Right lobe of liver (tissue), 6 donors: ENCODE measurements around the gene MAST1. TPM values are rescaled to one million over a fixed set of nuclear protein-coding genes. Genes with fewer than 3 reads are reported as not detected.
"Not testable (repeated sequence)": the region's sequence is repeated elsewhere in the genome, so short reads cannot be mapped to it uniquely, and the experiment has no call there.

Source experiments
- ATAC-seq, 4 donors: fragments of 200-7000 bp; cut with Tn5 transposase; one replicate each; pipeline ENCODE4 v1.9.1; 2020; ENCODE audit warnings: mild to moderate bottlenecking in 4 of 4, moderate library complexity in 4 of 4
- DNase-seq, 3 donors: peaks; one replicate each; pipeline ENCODE4 v3.0.0-alpha.2; 2020
- H3K27ac ChIP-seq, 3 donors: fragments of 200-600 bp; one replicate each; pipeline ENCODE4 v1.8.0; 2022
- H3K27me3 ChIP-seq, 2 donors: fragments of 200-600 bp; one replicate each; pipeline ENCODE4 v1.8.0; 2022
- H3K36me3 ChIP-seq, 4 donors: fragments of 200-600 bp; sonication (generic) in 1 of 4; one replicate each; pipeline versions ENCODE4 v1.5.1 to v1.8.0; 2017 to 2022; ENCODE audit warnings: control low read depth in 1 of 4
- H3K4me1 ChIP-seq, 4 donors: fragments of 200-600 bp; sonication (generic) in 1 of 4; one replicate each; pipeline versions ENCODE4 v1.5.1 to v1.8.0; 2017 to 2022; ENCODE audit warnings: control low read depth in 1 of 4
- H3K4me3 ChIP-seq, 3 donors: fragments of 200-600 bp; one replicate each; pipeline ENCODE4 v1.8.0; 2022
- H3K9me3 ChIP-seq, 4 donors: fragments of 200-600 bp; sonication (generic) in 1 of 4; one replicate each; pipeline versions ENCODE4 v1.5.1 to v1.8.0; 2017 to 2022; ENCODE audit warnings: control low read depth in 1 of 4
- POLR2A ChIP-seq: fragments of 450-650 bp; IDR thresholded peaks from one replicate; pipeline ENCODE4 v1.6.1; 2017; ENCODE audit warnings: antibody characterized with exemption, mild to moderate bottlenecking
- WGBS: methylation state at CpG from one replicate; pipeline ENCODE4 v1.1.6; 2018; ENCODE audit warnings: low coverage, low lambda C conversion rate; ENCODE audit not compliant: insufficient coverage; ENCODE audit errors: missing lambda C conversion rate; 5-methylcytosine and 5-hydroxymethylcytosine counted together
- intact Hi-C, 2 donors: fragments of 100-400 bp; cut with DNase I; formaldehyde crosslinking; loops; one replicate each; pipeline versions ENCODE4 v1.11.2 to v1.14.1; 2022
- total RNA-seq, 6 experiments: library from RNA; depleted of rRNA in 2 of 6; stranded (reverse); fragments of >200 nt in 2 of 6; fragmentation: NEBNext Ultra II Directional in 3 of 6; extraction: Animal tissue kit (Norgen Biotek cat#: 25700) in 3 of 6; gene quantifications; one replicate each; pipeline versions ENCODE4 v1.1.0 to v1.2.4, GENCODE V29; 2016 to 2023
- TF ChIP-seq, protein P1 (sequence below), 4 donors: fragments of 200-600 bp in 3 of 4; fragments of 450-650 bp in 1 of 4; IDR thresholded peaks; one replicate each; pipeline versions ENCODE4 v1.5.1 to v1.8.0; 2016 to 2022; ENCODE audit warnings: antibody characterized with exemption in 4 of 4, mild to moderate bottlenecking in 2 of 4
- donor health status: DM: no; HTN: yes; CAD: no.
- donor health status: DM: no; HTN: no; CAD: no.
- donor health status: DM: no; HTN: no; CAD: no.
- donor health status: DM: no; HTN: yes; CAD: no.
- donor health status: DM: no; HTN: yes; CAD: no.

The MAST1 gene
- total RNA-seq, 6 experiments from 2014 or later, result 0.06 to 0.49 (median 0.34) TPM; not detected in 2

DNA sequence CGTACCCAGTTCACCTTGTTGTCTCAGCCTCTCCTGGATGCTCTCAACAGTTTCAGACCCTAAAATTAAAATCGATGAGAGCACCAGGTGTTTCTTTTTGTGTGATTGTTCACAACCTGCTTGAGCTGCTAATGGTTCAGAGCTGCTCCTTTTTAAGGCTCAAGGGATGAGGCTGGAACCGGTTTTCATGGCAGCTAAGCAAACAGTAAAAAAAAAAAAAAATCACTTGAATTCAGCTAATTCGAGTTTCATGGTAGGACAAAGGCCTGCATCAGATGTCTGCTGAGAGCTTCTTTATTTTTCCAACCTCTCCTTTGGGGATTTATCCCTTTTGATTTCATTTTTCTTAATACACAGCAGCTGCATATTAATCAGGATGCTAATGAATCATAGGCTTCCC, 74.3 kb downstream of the MAST1 start:
- no peak for TF ChIP-seq POLR2A
- TF ChIP-seq, protein P1, sequence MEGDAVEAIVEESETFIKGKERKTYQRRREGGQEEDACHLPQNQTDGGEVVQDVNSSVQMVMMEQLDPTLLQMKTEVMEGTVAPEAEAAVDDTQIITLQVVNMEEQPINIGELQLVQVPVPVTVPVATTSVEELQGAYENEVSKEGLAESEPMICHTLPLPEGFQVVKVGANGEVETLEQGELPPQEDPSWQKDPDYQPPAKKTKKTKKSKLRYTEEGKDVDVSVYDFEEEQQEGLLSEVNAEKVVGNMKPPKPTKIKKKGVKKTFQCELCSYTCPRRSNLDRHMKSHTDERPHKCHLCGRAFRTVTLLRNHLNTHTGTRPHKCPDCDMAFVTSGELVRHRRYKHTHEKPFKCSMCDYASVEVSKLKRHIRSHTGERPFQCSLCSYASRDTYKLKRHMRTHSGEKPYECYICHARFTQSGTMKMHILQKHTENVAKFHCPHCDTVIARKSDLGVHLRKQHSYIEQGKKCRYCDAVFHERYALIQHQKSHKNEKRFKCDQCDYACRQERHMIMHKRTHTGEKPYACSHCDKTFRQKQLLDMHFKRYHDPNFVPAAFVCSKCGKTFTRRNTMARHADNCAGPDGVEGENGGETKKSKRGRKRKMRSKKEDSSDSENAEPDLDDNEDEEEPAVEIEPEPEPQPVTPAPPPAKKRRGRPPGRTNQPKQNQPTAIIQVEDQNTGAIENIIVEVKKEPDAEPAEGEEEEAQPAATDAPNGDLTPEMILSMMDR (IDR thresholded peaks at IDR 0.05), result no peak
- Histone ChIP-seq H3K4me1 (peaks cover 0 to 15% (median 0%) of the 10 kb centered on the region in 4 donors), H3K36me3 (no peaks in the 10 kb centered on the region), H3K27ac (no peak overlapping the region), H3K4me3 (no peak overlapping the region), H3K27me3 (no peaks in the 10 kb centered on the region), H3K9me3 (no peaks in the 10 kb centered on the region)
- WGBS, result 46% methylated on average over 4 of the region's 4 CpGs
- DNase-seq (no peak), ATAC-seq (no peak)
- intact Hi-C loops, result no loop called here

DNA sequence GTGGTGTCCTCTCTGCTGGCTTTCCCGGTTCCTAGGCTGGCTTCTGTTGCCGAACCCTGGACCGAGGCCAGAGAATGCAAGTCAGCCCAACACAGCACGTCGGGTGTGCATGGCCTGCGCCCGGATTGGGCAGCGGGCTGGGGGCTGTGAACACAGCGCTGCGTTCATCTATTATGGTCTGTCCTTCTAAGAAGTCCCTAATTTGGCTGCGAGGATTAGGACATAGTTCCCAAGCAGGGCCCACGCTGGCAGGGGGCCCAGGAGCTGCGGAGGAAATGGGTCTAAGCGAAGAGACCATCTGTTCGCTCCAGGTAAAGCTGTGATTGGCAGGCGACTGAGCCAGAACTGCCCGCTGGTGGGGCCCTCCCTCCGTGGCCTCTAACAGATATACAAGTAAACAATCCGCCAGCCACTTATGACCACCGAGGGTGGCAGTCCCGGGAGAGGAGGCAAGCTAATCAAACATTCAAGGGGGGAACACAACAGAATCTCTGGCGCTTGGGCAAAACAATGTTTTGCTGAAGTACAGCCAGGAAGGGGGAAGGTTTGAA, 74.8 kb downstream of the MAST1 start:
- no peaks in the 10 kb centered on the region for H3K9me3 ChIP-seq
- DNase-seq (peak in 1 of 3 donors; percentile 66), ATAC-seq (peak; percentile 68 to 76 (median 72))
- TF ChIP-seq POLR2A, result no peak
- TF ChIP-seq, protein P1 (IDR thresholded peaks at IDR 0.05), result no peak
- no peaks in the 10 kb centered on the region for H3K27me3 ChIP-seq
- no peaks in the 10 kb centered on the region for H3K36me3 ChIP-seq
- peaks cover 0 to 15% (median 0%) of the 10 kb centered on the region in 4 donors for H3K4me1 ChIP-seq
- intact Hi-C loops, result no loop called here
- H3K27ac ChIP-seq, result no peak overlapping the region
- WGBS, result 10% methylated on average over 17 of the region's 22 CpGs
- no peak overlapping the region for H3K4me3 ChIP-seq

DNA sequence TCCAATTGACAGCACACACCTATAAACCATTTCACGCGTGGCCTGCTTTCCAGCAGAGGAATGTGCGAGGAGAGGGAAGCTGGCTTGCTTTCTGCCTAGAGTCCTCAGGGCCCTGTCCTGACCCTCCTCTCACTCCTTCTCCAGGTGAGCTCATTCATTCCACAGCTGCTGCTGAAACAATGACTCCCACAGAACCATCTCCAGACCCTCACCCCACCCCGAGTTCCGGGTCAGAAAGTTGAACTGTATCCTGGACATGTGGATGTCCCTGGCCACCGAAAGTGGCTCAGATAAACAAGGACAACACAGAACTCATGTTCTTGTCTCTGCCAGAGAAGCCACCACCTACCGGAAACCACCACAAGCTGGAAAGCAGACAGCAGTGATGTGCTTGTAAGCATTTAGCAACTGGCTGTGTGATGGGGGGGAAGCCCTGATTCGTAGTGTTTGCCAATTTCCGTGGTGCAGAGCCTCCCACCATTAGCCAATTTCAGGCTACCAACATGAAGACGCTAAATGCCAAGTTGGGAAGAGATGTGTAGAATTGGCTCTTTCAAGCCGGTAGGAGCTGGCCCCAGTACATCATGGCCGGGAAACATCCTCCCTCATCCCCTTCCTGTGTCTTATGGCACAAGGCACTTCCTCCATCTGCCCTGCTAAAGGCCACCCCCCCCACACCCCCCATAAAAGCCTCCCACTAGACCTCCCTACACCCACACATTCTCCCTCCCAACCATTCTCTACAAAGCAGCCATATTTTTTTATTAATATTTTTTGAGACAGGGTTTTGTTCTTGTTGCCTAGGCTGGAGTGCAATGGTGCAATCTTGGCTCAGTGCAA, 75.8 kb downstream of the MAST1 start:
- H3K4me3 ChIP-seq, result no peak overlapping the region
- H3K36me3 ChIP-seq, result no peaks in the 10 kb centered on the region
- peaks cover 0 to 20% (median 2%) of the 10 kb centered on the region in 4 donors for H3K4me1 ChIP-seq
- intact Hi-C loops, result no loop called here
- TF ChIP-seq, protein P1 (IDR thresholded peaks at IDR 0.05), result no peak
- no peak for TF ChIP-seq POLR2A
- ATAC-seq (no peak), DNase-seq (no peak)
- 42% methylated on average over 6 of the region's 12 CpGs for WGBS
- H3K27me3 ChIP-seq, result no peaks in the 10 kb centered on the region
- no peaks in the 10 kb centered on the region for H3K9me3 ChIP-seq
- H3K27ac ChIP-seq, result no peak overlapping the region

DNA sequence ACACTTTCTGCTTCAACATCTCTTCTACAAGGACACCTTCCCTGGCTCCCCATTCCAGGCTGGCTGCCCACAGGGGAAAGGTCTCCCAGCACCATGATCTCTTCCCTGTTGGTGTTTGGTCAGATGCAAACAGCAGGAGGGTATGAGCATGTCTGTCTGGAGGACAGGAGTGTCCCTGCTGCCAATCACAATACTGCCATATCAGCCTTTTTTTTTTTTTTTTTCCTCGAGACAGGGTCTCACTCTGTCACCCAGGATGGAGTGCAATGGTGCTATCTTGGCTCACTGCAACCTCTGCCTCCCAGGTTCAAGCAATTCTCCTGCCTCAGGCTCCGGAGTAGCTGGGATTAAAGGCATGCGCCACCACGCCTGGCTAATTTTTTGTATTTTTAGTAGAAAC, 77.5 kb downstream of the MAST1 start:
- H3K4me3 ChIP-seq, intact Hi-C loops, H3K36me3 ChIP-seq, H3K27ac ChIP-seq, H3K27me3 ChIP-seq, H3K9me3 ChIP-seq, ATAC-seq, DNase-seq: not testable (repeated sequence)
- 85% methylated on average over 4 of the region's 4 CpGs for WGBS
- H3K4me1 ChIP-seq, result peaks cover 0 to 20% (median 2%) of the 10 kb centered on the region in 4 donors

DNA sequence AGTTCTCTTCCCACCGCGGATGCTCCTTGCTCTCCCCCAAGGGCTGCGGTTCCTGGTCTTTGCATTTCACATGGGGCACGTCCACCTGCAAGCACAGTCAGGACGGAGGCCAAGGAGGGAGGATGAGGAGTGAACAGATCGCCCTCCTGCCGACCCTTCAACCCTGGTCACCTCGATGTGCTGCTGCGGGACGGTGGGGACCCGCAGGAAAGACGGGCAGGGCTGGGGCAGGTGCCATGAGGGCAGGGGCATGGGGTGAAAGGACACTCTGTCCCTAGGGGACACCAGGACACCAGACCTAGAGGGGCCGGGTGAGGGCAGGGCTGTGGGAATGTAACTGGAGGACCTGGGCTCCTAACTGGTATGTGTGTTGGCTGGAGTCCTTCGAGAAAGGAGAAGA, 79.9 kb downstream of the MAST1 start:
- ATAC-seq (no peak), DNase-seq (no peak)
- H3K9me3 ChIP-seq, result no peaks in the 10 kb centered on the region
- H3K27ac ChIP-seq, result no peak overlapping the region
- intact Hi-C loops, result no loop called here
- H3K4me3 ChIP-seq, result no peak overlapping the region
- TF ChIP-seq, protein P1 (IDR thresholded peaks at IDR 0.05), result no peak
- TF ChIP-seq POLR2A, result no peak
- no peaks in the 10 kb centered on the region for H3K27me3 ChIP-seq
- peaks cover 0 to 10% (median 2%) of the 10 kb centered on the region in 4 donors for H3K4me1 ChIP-seq
- peaks cover 0 to 11% (median 3%) of the 10 kb centered on the region in 4 donors for H3K36me3 ChIP-seq
- WGBS, result 100% methylated on average over 1 of the region's 14 CpGs
